ENCODE results near the gene NCKAP5. TPM values are rescaled to one million over a fixed set of nuclear protein-coding genes. Genes with fewer than 3 reads are reported as not detected.
A peak's percentile ranks its signal among the peaks of the same experiment; 100 is the strongest.

Gene NCKAP5
- total RNA-seq, 1 donor, result not detected

- DNase-seq (ENCODE audit: low read depth in 2 of 3, low spot score in 2 of 3), result no peak
Measured at GRCh38 chr2:132638313-132639040, 929.8 kb downstream of the NCKAP5 start.

DNA sequence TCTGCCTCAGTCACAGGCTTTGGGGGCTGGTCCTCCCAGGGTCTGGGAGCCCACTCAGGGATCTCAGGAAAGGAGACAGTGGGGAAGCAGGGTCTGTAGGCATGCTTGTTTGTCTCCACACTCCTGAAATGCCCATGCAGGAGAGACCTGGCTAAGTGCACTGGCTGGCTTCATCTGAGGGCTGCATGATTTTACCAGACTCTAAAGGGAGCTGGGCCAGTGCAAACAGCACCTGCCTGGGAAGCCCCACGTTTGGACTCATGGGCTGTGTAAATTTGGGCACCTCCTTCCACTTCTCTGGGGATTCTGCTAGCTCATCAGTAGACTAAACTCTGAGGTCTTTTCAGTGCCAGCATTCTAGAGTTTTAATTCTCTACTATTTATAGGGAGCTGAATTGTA lies 931.9 kb downstream of the NCKAP5 start:
- DNase-seq (ENCODE audit: low read depth in 2 of 3, low spot score in 2 of 3), result no peak

GRCh38 chr2:132633635-132634034 lies 934.6 kb downstream of the NCKAP5 start:
- DNase-seq (ENCODE audit: low read depth in 2 of 3, low spot score in 2 of 3), result no peak

DNA sequence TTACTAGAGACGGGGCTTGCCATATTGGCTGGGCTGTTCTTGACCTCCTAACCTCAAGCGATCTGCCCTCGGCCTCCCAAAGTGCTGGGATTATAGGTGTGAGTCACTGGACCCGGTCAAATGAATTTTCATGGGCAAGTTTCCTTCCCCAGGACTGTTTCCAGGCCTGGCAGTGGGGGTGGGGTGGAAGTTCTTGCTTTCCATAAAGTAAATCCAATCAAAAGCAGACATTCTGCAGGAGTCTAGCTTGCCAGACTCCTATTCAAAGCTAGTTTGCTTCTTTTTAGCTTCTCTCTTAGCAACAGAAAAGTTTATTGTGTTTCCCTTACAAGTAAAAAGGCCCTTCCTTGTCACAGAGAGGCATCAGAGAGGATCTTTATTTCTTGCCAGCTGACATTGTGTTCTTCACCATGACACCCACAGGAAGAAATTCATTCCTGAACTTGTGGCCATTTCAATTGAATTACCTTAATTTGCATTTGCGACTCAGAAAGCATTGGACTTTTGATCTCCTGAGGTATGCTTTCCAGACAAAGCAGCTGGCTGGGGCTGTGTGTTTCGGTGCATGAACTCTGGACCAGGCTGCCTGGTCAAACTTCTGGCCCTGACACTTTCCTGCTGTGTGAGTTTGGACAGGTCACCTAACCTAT lies 936.1 kb downstream of the NCKAP5 start:
- DNase-seq (ENCODE audit: low read depth in 2 of 3, low spot score in 2 of 3), result no peak

DNA sequence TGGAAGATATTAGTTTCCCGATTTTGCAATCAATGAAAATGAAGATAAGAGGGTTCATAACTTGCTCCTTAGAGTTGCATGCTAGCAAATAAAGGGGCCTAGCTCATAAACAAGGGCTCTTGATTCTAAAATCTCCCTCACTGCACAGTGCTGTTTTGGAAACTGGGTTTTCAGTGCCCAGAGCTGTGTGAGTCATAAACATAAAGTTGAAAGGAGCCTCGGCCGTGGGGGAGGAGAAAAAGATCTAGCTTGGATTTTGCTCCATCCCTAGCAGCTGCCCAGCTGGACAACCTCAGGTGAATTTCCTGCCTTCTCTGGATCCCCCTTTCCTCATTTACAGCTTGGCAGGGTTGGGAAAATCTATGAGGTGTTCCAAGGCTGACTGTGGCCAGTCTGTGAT lies 940.7 kb downstream of the NCKAP5 start:
- no peak for DNase-seq (ENCODE audit: low read depth in 2 of 3, low spot score in 2 of 3)

GRCh38 chr2:132623096-132623839 lies 945.0 kb downstream of the NCKAP5 start:
- DNase-seq (ENCODE audit: low read depth in 2 of 3, low spot score in 2 of 3), result peak in 1 of 3 donors; percentile 20

Small RNA genes lying within 50 kb of the gene (small RNA-seq; reads per million reads assigned to genes)
- gene AC016909.1 (not detected), gene RN7SKP154 (not detected), gene RNU6-579P (not detected)
